Left cardiac atrium (tissue), 4 donors: Measurements from ENCODE around the gene HRH3. TPM values are rescaled to one million over a fixed set of nuclear protein-coding genes. Genes with fewer than 3 reads are reported as not detected.
A peak's percentile ranks its signal among the peaks of the same experiment; 100 is the strongest.

Experiments used
- ATAC-seq, 2 donors: fragments of 200-7000 bp; cut with Tn5 transposase; one replicate each; pipeline ENCODE4 v1.9.1; 2020; ENCODE audit warnings: mild to moderate bottlenecking in 2 of 2, moderate library complexity in 2 of 2
- DNase-seq: peaks from one replicate; pipeline ENCODE4 v3.0.0-alpha.2; 2020
- intact Hi-C, 2 donors: fragments of 100-400 bp; cut with DNase I; formaldehyde crosslinking; loops; one replicate each; pipeline versions ENCODE4 v1.14.1 to v1.15.1; 2022 to 2023
- total RNA-seq, 2 donors: library from RNA; stranded (reverse); fragmentation: NEBNext Ultra II Directional; extraction: Animal tissue kit (Norgen Biotek cat#: 25700); gene quantifications; one replicate each; pipeline ENCODE4 v1.2.1, GENCODE V29; 2021
- donor health status: DM: no; HTN: yes; CAD: no.
- donor health status: DM: no; HTN: yes; CAD: no; lungs with severe emphysema.
- donor health status: DM: yes; HTN: yes; CAD: no.
- donor health status: Dilated cardiomyopathy.

The HRH3 gene
- total RNA-seq, 2 donors from 2014 or later: not detected

DNA sequence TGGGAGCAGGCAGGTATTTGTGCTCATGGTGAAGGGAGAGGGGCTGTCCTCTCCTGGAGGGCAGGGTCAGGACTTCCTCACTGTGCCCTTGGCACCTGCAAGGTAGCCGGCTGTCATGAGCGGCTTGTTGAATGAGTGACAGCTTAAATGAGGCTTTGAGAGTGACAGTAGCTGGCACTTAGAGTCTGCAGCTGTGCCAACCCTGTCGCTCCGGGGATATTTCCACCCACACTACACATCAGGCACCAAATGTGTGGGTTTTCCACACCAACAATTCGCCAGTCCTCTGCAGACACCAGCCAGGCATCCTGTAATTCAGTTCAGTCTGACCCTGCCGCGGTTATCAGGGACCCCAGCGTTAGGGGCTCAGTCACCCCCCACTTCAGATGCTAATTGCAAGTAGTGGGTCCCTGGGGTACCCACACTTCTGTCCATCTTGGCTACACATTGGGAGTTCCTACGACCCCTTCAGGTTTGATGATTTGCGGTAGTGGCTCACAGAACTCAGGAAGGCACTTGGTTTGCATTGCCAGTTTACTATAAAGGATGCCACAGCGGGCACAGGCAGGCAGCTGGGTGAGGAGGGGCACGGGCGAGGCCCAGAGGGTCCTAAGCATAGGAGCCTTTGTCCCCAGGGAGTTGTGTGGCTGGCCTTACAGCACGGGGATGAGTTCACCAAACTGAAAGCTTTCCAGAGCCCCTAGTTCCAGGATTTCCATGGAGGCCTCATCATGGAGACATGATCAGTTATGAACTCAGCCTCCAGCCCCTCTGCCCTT, 28.1 kb downstream of the HRH3 start:
- peak in 1 of 2 donors; percentile 11 for ATAC-seq
- intact Hi-C loops: no loop called here
- no peak for DNase-seq

DNA sequence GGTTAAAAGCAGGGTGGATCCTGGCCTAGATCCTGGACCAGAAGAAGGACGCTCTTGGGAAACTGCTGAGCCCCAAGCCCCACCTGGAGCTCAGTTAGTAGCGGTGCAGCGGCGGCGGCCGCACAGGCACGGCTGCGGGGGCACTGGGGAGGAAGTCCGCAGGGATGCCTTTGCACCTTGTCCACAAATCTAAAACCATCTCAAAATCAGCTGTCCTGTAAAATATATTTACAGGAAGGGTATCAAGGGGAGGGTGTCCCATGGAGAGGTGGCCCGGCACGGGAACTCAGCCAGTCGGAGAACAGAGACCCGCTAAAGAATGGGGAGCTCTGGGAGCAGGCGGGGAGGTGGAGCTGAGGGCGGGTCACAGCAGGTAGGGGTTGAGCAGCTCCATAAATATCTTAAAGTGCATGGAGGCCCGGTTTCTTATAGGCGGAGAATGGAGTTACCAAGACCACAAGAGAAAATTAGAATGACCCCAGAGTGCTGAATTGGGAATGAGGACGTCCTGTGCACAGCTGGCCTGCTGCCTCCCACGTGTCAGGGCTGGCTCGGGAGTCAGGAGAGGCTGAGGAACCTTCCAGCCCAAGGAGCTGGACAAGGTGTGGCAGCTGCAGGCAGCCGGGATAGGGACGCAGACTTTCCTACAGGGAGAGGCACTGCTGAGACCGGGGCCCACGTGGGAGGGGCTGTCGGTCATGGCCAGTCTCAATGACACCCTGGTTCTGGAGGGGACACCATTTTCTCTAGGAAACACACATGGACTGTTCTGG, 29.3 kb downstream of the HRH3 start:
- DNase-seq (no peak), ATAC-seq (no peak)
- intact Hi-C loops: no loop called here

DNA sequence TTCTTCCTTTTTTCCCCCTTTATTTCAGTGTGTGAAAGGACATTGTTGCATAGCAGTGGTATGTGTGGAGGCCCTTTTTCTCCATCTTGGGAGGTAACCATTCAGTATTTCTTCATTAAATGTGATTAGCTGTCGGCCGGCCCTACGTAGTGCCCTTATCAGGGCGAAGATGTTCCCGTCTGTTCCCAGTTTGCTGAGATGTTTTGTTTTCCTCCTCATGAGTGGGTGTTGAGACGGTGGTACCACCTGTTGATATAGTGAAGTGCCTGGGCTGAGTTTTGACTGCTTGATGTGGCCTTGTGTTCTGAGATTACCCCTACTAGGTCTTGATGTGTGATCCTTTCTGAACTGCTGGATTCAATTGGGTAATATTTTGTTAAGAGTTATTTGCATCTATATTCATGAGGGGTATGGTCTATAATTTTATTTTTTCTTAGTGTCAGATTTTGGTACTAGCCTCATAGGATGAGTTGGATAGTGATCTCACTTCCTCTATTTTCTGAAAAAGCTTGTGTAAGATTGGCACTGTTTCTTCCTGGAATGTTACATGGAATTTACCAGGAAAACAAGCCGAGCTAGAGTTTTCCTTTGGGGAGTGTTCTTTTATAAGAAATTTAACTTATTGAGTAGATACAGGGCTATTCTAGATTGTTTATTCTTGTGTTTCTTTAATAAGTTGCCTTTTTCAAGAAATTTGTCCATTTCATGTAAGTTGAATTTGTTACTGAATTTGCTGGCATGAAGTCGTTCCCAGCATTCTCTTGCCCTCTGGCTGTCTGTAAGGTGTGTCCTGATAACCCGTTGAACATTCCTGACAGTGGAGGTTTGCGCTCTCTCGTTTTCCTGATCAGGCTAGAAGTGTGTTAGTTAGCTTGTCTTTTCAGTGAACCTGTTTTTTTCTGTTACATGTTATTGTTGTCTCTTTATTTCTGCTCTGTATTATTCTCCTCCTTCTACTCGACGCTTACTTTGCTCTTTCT, 32.9 kb downstream of the HRH3 start:
- intact Hi-C loops: loop anchor here in 1 of 2 donors (10.0 kb wide), 2 partner anchors 48 to 178 kb away; partner anchors contain the start of genes LAMA5 and OSBPL2
- ATAC-seq: no peak
- DNase-seq: no peak

DNA sequence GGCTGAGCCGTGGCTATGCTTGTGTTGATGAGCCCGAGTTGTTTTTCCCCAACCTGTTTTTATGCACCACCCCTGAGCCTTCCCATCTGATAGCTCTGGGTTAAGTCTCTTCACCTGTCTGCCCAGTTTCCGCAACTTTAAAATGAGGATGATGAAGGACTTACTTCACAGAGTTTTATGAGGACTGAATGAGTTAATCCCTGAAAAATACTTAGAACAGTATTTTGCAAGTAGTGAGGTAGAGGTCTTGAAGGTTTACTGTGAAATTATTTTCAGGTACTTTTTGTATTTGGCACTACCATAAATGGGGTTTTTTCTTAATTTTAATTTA, 34.0 kb downstream of the HRH3 start:
- no peak for ATAC-seq
- intact Hi-C loops: loop anchor here in 1 of 2 donors (10.0 kb wide), 2 partner anchors 49 to 179 kb away; partner anchors contain the start of genes LAMA5 and OSBPL2

DNA sequence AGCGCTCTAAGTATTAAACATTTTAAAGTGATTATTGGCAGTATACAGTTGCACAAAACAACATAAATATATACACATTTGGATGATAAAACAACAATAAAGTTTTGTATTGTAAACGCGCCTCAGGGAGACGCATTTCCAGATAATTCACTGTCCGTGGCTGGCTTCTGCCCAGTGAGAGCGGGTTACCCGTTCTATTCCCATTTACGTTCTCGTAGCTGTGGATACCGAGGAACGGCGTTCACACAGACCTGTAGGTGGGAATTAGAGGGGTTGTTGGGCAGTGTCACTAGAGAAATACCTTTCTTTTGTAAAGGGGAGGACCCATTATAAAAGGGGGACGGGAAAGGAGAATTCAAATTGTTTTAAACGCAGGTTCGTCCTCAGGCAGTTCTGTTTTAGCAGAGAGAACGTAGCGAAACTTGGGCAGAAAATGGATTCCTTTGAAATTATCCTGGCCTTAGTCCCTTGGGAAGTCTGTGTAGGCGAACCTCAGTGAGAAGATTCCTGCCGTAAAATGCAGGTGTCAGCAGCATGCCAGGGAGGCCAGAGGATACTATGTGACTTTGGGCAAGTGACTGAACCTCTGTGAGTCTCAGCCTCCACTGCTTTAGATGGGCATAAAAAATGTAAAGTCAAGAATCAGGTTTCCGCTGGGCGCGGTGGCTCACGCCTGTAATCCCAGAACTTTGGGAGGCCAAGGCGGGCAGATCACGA, 36.5 kb downstream of the HRH3 start:
- intact Hi-C loops: loop anchor here in 1 of 2 donors (10.0 kb wide), 2 partner anchors 51 to 181 kb away; partner anchors contain the start of genes LAMA5 and OSBPL2
- DNase-seq (no peak), ATAC-seq (no peak)

More for the DNA sequence above, 34.0 kb downstream of the HRH3 start:
- DNase-seq: no peak

DNA sequence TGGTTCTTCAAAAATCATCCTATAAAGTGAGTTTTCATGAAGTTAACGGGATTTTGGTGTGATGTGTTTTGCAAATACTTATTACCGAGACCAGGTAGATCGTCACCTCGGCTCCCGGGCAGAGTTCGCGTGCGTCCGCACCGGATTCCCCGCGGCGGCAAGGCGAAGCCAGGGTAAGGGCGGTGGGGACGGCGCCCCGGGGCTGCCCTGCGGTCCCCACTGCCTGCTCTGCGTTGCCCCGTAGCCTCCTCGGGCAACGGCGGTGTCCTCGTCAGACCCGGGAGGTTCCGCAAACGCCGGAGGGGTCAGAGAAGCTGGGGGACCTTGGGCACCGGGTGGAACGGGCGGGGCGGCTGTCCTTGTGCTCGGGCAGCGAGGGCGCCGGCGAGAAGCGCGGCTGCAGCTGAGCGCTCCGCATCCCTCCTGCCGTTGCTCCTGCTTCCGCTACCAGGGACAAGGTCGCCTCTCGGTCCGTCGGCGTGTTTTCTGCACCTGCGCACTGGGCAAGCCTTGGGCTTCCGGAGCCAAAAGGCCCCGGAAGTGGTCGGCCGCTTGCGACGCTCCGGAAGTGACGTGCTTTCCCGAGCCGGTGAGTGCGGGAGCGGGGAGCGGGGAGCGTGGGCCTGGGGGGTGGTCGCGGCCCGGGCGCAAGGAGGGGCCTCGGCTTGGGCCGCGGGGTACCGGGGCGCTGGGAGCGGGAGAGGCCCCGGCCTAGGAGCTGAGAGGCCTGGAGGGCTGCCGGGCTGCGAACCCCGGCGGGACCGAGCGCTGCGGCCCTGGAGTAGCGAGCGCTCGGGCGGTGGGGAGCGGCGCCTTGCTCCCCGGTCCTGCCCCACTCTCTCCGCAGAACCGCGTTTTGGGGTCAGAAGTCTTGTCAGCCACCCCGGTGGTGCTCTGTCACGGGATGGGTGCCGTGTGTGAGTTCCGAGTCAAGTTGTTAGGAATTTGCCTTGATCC, 37.3 kb downstream of the HRH3 start, which contains the start of gene MTG2:
Gene MTG2, plus strand, starts transcription at position 560 of the 957 bp plus-strand sequence. CDS start 10,393 bp downstream, outside the sequence.
- intact Hi-C loops: loop anchor here in 1 of 2 donors (10.0 kb wide), 2 partner anchors 52 to 182 kb away; partner anchors contain the start of genes LAMA5 and OSBPL2
- ATAC-seq (peak; percentile 97 to 98), DNase-seq (peak; percentile 97)

DNA sequence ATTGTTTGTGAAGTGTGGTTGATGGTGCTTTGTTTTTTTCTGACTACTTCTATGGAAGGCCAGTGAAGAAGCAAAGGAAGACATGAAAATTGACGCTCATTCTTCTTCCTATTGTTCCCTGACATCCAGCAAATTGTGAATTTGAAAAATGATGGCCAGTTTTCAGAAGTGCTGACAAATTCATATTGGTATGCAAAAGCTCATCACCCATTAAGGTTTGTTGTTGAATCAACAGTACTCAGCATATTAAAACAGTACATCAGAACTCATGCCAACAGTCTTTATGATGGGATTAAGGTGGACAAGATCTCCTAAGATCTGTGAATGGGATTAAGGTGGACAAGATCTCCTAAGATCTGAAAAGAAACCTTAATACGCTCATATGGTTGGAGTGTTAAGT, 38.3 kb downstream of the HRH3 start:
- intact Hi-C loops: loop anchor here in 1 of 2 donors (10.0 kb wide), 2 partner anchors 53 to 183 kb away; partner anchors contain the start of genes LAMA5 and OSBPL2
- ATAC-seq (no peak), DNase-seq (no peak)

DNA sequence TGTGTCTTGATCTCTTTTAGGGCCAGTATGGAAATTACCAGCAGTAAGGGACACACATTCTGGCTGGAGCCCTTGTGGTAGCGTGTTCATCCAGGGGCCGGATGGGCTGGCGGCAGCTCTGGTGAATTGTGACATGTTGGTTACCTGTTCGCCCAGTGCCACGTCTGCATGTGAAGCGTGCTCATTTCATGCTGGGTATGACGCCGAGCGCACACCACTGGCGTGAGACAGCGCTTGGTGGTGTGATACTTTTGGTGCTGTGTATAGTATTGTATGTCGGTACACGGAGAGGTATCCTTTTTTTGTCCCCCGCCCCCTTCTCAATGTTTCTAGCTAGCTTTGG, 40.9 kb downstream of the HRH3 start:
- no peak for ATAC-seq
- no peak for DNase-seq
- intact Hi-C loops: no loop called here

DNA sequence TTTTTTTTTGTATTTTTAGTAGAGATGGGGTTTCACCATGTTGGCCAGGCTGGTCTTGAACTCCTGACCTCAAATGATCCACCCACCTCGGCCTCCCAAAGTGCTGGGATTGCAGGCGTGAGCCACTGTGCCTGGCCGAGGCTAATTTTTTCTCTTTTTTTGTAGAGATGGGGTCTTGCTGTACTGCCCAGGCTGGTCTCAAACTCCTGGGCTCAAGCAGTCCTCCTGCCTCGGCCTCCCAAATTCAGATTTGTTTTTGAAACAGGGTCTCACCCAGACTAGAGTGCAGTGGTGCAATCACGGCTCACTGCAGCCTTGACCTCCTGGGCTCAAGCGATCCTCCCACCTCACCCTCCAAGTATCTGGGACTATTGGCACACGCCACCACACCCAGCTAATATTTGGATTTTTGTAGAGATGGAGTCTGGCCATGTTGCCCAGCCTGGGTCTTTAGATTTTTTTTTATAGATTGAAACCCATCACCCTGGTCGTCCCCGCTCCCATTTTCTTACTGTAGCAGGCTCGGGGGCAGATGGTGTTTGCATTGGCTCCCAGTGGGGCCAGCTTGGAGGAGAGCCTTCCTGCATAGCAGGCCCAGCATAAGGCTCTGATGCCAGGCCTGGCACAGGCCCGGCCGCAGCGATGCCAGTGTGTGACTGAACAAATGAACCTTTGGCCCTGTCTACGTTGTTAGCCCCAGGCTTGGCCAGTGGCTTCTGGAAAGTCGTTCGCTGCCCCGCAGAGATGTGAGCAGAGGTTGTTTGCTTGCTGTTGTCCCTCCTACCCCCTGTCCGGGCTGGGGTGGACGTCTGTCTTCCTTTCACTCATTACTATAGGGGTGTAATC, 41.5 kb downstream of the HRH3 start:
- no peak for ATAC-seq
- DNase-seq: no peak
- intact Hi-C loops: no loop called here

DNA sequence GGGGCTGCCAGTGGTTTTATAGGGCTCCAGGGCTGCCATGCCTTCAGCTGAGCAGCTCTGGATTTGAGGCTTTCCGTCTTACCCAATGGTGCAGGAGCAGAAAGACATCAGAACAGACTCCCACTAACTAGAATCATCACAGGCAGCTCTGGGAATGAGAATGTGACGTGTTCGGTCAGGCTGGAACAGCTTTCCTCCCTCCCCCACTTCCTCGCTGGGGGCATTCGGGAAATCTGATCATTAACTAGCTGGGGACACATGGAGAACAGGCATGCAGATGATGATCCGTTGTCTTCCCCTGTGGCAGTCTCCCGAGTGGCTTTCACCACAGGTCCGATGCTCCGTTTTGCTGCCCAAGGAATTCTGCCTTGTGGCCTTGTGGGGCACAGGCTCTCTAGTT, 42.8 kb downstream of the HRH3 start:
- no peak for DNase-seq
- no peak for ATAC-seq
- intact Hi-C loops: no loop called here

DNA sequence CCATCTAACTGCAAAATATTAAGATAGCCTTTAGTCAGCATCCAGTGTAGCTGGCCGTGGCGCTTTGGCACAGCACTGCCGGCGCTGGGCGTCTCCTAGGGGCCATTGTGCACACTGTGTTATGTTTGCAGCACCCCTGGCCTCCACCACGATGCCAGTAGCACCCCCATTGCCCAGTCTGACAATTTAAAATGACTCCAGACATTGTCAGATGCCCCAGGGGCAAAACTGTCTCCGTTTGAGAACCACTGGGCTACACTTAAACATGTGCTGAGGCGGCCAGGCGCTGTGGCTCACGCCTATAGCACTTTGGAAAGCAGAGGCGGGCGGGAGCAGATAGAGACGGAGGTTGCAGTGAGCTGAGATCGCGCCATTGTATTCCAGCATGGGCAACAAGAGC, 43.2 kb downstream of the HRH3 start:
- no peak for DNase-seq

DNA sequence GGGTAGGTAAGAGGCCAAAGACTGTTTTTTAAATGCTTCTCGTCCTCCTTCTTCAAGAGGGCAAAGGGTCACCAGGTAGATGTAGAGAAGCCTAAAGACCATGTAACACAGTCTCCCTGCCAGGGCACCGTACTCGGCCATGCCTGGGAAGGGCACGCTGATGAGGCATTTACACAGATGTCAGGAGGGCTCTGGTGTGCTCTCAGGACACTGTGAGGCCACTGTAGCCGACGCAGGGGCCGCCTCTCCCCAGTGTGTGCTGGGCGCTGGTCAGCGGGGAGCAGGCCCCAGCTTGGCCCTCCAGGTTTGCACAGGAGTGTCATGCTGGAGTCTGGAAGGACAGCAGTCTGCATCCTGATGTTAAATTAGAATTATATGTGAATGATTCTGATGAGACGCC, 44.4 kb downstream of the HRH3 start:
- ATAC-seq: no peak
- intact Hi-C loops: no loop called here
- DNase-seq: no peak

More for the DNA sequence above, 43.2 kb downstream of the HRH3 start:
- intact Hi-C loops: no loop called here
- no peak for ATAC-seq

DNA sequence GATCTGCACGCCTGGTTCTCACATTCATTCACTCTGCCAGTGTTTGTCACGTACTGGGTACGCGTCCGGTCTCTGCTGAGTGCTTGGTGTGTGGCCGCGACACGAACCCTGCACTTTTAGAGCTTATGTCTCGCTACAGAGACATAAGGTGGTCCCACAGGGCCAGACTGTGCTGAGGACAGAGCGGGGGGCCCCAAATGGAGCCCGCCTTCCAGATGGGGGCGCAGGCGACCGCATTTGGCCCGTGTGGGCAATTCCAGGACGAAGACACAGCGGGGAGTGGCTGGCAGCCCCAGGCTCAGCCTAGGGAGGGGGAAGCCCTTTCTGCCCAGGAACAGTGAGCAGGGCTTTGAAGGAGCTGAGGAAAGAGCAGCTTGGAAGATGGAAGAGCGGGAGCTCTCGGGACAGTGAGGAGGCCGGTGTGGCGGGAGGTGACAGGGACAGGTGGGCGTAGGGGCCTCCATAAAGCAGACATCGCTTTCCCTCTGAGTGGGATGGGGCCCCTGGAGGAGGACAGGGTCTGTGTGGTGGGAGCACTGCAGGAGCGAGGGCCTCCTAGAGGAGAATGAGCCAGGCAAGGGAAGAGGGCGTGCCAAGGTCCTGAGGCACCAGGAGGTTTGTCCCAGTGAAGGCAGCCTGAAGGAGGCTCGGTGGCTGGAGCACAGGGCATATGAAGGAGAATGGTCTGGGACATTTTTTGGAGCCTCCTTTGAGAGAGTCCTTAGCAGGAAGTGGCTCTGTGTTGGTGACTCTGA, 45.0 kb downstream of the HRH3 start:
- intact Hi-C loops: no loop called here
- DNase-seq: no peak
- ATAC-seq: no peak

DNA sequence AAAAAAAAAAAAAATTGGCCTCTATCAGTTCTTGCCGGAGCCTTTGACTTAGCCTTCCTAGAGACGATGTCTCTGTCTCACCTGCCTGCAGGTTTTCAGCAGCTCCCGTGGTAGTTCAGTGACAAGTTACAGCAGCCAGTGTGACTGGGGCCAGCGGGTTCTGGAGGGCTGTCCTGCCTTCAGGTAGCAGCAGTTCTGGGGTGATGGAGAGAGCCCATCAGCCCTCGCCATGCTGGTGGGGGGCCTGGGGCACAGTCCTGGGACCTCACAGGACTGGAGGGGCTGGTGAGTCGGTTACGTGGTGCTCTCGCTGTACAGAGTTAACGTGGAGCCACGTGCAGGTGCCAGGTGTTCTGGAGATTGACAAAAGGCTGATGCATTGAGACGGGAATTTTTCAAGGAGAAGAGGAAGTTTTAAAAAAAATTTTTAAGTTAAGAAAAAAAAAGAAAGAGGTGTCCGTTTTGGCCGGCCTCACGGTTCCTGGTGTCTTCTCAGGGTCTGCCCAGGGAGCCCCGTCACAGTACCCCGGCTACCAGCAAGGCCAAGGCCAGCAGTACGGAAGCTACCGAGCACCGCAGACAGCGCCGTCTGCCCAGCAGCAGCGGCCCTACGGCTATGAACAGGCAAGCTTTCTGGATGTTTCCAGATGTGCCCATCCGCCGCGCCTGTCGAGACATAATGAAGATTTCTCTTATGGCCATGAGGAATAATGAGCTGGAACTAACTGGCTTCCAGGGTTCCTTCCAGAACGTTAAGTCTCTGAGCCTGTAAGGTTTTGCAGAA, 45.9 kb downstream of the HRH3 start:
- intact Hi-C loops: no loop called here
- ATAC-seq (no peak), DNase-seq (no peak)

DNA sequence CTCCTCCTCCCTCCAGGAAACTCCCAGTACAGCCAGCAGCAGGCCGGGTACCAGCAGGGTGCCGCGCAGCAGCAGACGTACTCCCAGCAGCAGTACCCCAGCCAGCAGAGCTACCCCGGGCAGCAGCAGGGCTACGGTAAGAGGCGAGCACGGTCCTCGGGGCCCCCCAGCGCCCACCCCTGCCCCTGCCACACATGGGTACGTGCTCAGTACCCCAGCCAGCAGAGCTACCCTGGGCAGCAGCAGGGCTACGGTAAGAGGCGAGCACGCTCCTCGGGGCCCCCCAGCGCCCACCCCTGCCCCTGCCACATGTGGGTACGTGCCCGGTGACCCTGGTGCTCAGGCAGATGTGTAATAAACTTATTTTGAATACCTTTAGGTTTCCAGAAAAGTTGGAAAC, 47.4 kb downstream of the HRH3 start:
- DNase-seq (no peak), ATAC-seq (no peak)
- intact Hi-C loops: no loop called here
